CD4-positive, alpha-beta T cell (primary cell): ENCODE data around the gene DIS3L2. TPM values are rescaled to one million over a fixed set of nuclear protein-coding genes. Genes with fewer than 3 reads are reported as not detected.

Experiments used
- ATAC-seq: fragments of 200-7000 bp; cut with Tn5 transposase; one replicate; pipeline ENCODE4 v1.10.0; 2022; ENCODE audit warnings: mild to moderate bottlenecking; ENCODE audit not compliant: poor library complexity
- CTCF ChIA-PET: fragments of 350-600 bp; sonication (Branson Sonifier 250); formaldehyde crosslinking; loops from one replicate; lab custom pipeline; 2021; ENCODE audit warnings: antibody characterized with exemption, inconsistent platforms; lab: Charles Lee
- POLR2A ChIA-PET: fragments of 350-600 bp; sonication (Branson Sonifier 250); formaldehyde crosslinking; loops from one replicate; lab custom pipeline; 2021; ENCODE audit warnings: antibody characterized with exemption, inconsistent platforms; lab: Charles Lee
- DNase-seq, 14 experiments: peaks; one replicate each; pipeline ENCODE4 v3.0.0-alpha.2; 2013 to 2020; ENCODE audit warnings: mixed read lengths in 2 of 14
- H3K27ac ChIP-seq, 2 donors: one replicate each; pipeline versions ENCODE4 v1.5.1 to v1.7.0; 2013; ENCODE audit warnings: low read length in 2 of 2, low read depth in 1 of 2, mild to moderate bottlenecking in 1 of 2
- H3K27me3 ChIP-seq, 2 experiments: 1 replicate in 1 of 2; 2 replicates in 1 of 2; pipeline versions ENCODE4 v1.6.1 to v1.7.0; 2013; ENCODE audit warnings: low read length in 2 of 2, control low read depth in 1 of 2, mild to moderate bottlenecking in 1 of 2, moderate library complexity in 1 of 2; ENCODE audit not compliant: insufficient read depth in 2 of 2, control insufficient read depth in 1 of 2
- H3K36me3 ChIP-seq: one replicate; pipeline ENCODE4 v1.6.1; 2013; ENCODE audit warnings: low read length, control low read depth; ENCODE audit not compliant: insufficient read depth
- H3K4me1 ChIP-seq: one replicate; pipeline ENCODE4 v1.6.1; 2013; ENCODE audit warnings: low read length, control low read depth; ENCODE audit not compliant: insufficient read depth
- H3K4me3 ChIP-seq: one replicate; pipeline ENCODE4 v1.5.1; 2013; ENCODE audit warnings: mild to moderate bottlenecking, low read length, moderate library complexity
- H3K9me3 ChIP-seq, 2 experiments: 1 replicate in 1 of 2; 2 replicates in 1 of 2; pipeline versions ENCODE4 v1.6.1 to v1.7.0; 2013; ENCODE audit warnings: low read length in 2 of 2, mild to moderate bottlenecking in 2 of 2, control low read depth in 1 of 2, moderate library complexity in 1 of 2; ENCODE audit not compliant: control insufficient read depth in 1 of 2, insufficient read depth in 1 of 2
- H3K27ac Mint-ChIP-seq: one replicate; pipeline ENCODE4 v1.8.0; 2020; ENCODE audit warnings: mixed read lengths
- H3K27me3 Mint-ChIP-seq: one replicate; pipeline ENCODE4 v1.8.0; 2021; ENCODE audit warnings: mixed read lengths
- H3K36me3 Mint-ChIP-seq: one replicate; pipeline ENCODE4 v1.8.0; 2021; ENCODE audit warnings: low read depth, mixed read lengths
- H3K4me1 Mint-ChIP-seq: one replicate; pipeline ENCODE4 v1.8.0; 2021; ENCODE audit warnings: low read depth, mixed read lengths
- H3K4me3 Mint-ChIP-seq: one replicate; pipeline ENCODE4 v1.8.0; 2020; ENCODE audit warnings: mild to moderate bottlenecking, mixed read lengths
- H3K9me3 Mint-ChIP-seq: one replicate; pipeline ENCODE4 v1.8.0; 2020; ENCODE audit warnings: mixed read lengths
- CTCF ChIP-seq: fragments of 200-600 bp; IDR thresholded peaks from one replicate; pipeline ENCODE4 v1.8.0; 2022; ENCODE audit warnings: antibody characterized with exemption, mild to moderate bottlenecking
- intact Hi-C, 2 experiments: fragments of 100-400 bp; cut with DNase I in 1 of 2; cut with micrococcal nuclease in 1 of 2; formaldehyde crosslinking; loops; one replicate each; pipeline versions ENCODE4 v1.15.1 to v1.9.0; 2023 to 2025; cut with DNase I, micrococcal nuclease
- total RNA-seq, 174 experiments: library from RNA in 2 of 174; stranded (reverse) in 2 of 174; gene quantifications; one replicate each; pipeline ENCODE4 v1.2.3 and lab custom pipeline; 2021 to 2026

DIS3L2 gene
- total RNA-seq, 2 experiments from 2014 or later = 59.8 to 62.9 TPM

GRCh38 chr2:231923951-231924888 is 37.3 kb upstream of the DIS3L2 start:
- no peak for DNase-seq
- Histone ChIP-seq H3K27ac (no peak overlapping the region), H3K27me3 (peaks cover 43 to 55% of the 10 kb centered on the region in 2 experiments), H3K4me3 (no peak overlapping the region), H3K4me1 (peaks cover 22% of the 10 kb centered on the region), H3K9me3 (peaks cover 0 to 6% of the 10 kb centered on the region in 2 experiments), H3K36me3 (no peaks in the 10 kb centered on the region)
- H3K27me3 Mint-ChIP-seq = peaks cover 52% of the 10 kb centered on the region
- no peaks in the 10 kb centered on the region for H3K36me3 Mint-ChIP-seq
- peak overlapping the region; percentile 84 for H3K4me3 Mint-ChIP-seq
- no peak for TF ChIP-seq CTCF
- ATAC-seq = no peak
- H3K27ac Mint-ChIP-seq = no peak overlapping the region
- ChIA-PET POLR2A (no interaction called here), CTCF (interaction anchor here (1.4 kb wide), 1 partner anchor 403 kb away, joined by 4 read pairs; no protein-coding TSS in a partner anchor)
- H3K9me3 Mint-ChIP-seq = no peaks in the 10 kb centered on the region
- H3K4me1 Mint-ChIP-seq = peaks cover 6% of the 10 kb centered on the region
- intact Hi-C loops = loop anchor here in 1 of 2 experiments (10.0 kb wide), 1 partner anchor 601 kb away; the partner anchor contains the start of genes CHRND and PRSS56

- H3K27me3 Mint-ChIP-seq = peaks cover 55% of the 10 kb centered on the region
- Histone ChIP-seq H3K4me3 (no peak overlapping the region), H3K4me1 (peaks cover 22% of the 10 kb centered on the region), H3K36me3 (no peaks in the 10 kb centered on the region), H3K9me3 (peaks cover 0 to 6% of the 10 kb centered on the region in 2 experiments), H3K27me3 (peaks cover 43 to 58% of the 10 kb centered on the region in 2 experiments), H3K27ac (no peak overlapping the region)
- ATAC-seq (no peak), DNase-seq (no peak)
- H3K4me1 Mint-ChIP-seq = peaks cover 6% of the 10 kb centered on the region
- intact Hi-C loops = loop anchor here (1.0 to 10.0 kb wide), 4 partner anchors 402 to 600 kb away; partner anchors contain the start of genes CHRND (in 1 of the 2) and PRSS56 (in 1 of the 2)
- TF ChIP-seq CTCF = no peak
- no peak overlapping the region for H3K27ac Mint-ChIP-seq
- H3K36me3 Mint-ChIP-seq = no peaks in the 10 kb centered on the region
- ChIA-PET POLR2A (no interaction called here), CTCF (interaction anchor here (1.0 kb wide), 1 partner anchor 401 kb away, joined by 5 read pairs; no protein-coding TSS in a partner anchor)
- H3K4me3 Mint-ChIP-seq = peak overlapping the region; percentile 84
- H3K9me3 Mint-ChIP-seq = no peaks in the 10 kb centered on the region
These were observed 36.6 kb upstream of the DIS3L2 start for GRCh38 chr2:231924889-231925275.

- Histone ChIP-seq H3K4me3 (peak overlapping the region; percentile 29), H3K27me3 (peaks cover 40 to 58% of the 10 kb centered on the region in 2 experiments), H3K9me3 (peaks cover 0 to 6% of the 10 kb centered on the region in 2 experiments), H3K36me3 (no peaks in the 10 kb centered on the region), H3K27ac (no peak overlapping the region), H3K4me1 (peaks cover 22% of the 10 kb centered on the region)
- no peak overlapping the region for H3K4me3 Mint-ChIP-seq
- ChIA-PET POLR2A (no interaction called here), CTCF (interaction anchor here (1.0 kb wide), 1 partner anchor 401 kb away, joined by 5 read pairs; no protein-coding TSS in a partner anchor)
- TF ChIP-seq CTCF = peak; percentile 80
- no peaks in the 10 kb centered on the region for H3K36me3 Mint-ChIP-seq
- DNase-seq (peak; percentile 43 to 86 (median 62)), ATAC-seq (peak; percentile 47)
- H3K27me3 Mint-ChIP-seq = peaks cover 55% of the 10 kb centered on the region
- intact Hi-C loops = loop anchor here (1.0 to 10.0 kb wide), 5 partner anchors 215 to 599 kb away; partner anchors contain the start of genes CHRND (in 1 of the 2) and PRSS56 (in 1 of the 2)
- no peaks in the 10 kb centered on the region for H3K9me3 Mint-ChIP-seq
- H3K4me1 Mint-ChIP-seq = peaks cover 6% of the 10 kb centered on the region
- H3K27ac Mint-ChIP-seq = no peak overlapping the region
These were observed 36.0 kb upstream of the DIS3L2 start for GRCh38 chr2:231925303-231926179.
